ENCODE measurements around the gene KIF22. TPM values are rescaled to one million over a fixed set of nuclear protein-coding genes. Genes with fewer than 3 reads are reported as not detected.

Gene KIF22
- total and polyA plus RNA-seq, 10 donors = 26.6 to 59.2 (median 39.0) TPM

DNA sequence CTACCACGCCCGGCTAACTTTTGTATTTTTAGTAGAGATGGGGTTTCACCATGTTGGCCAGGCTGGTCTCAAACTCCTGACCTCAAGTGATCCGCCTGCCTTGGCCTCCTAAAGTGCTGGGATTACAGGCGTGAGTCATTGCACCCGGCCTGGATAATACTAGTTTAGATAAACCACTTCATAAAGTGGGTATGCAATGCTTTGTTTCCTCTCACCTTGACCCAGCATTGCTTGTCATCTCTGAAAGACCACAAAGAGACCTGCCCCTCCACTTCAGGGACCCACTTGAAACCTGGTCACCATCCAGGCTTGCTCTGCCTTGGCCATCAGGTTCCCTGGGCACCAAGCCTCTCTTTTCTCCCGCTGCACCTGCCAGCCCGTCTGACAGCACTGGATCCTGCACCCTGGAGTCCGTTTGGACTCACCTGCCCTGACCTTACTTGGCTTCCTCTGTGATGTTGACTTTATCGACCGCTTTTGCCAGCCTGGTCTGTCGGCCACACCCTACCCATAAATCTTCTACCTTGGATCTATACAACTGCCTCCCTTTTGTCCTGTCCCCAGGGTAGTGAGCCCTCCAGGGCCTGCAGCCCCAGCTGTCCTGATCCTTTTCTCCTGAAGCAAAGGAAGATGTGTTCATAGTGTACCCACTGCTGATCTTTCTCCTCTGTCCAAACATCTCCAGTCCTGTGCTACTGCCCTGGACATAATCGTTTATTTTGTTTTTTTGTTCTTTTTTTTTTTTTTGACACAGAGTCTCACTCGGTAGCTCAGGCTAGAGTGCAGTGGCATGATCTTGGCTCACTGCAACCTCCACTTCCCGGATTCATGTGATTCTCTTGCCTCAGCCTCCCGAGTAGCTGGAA, 25.2 kb upstream of the KIF22 start:
- WGBS, 5 donors = 74 to 79% (median 76%) methylated on average over 15 of the region's 15 CpGs
- no peak for DNase-seq
- Histone ChIP-seq H3K36me3 (no peaks in the 10 kb centered on the region), H3K9me3 (no peaks in the 10 kb centered on the region), H3K27me3 (replicated peaks in 1 of 7) (peaks cover 0 to 6% (median 0%) of the 10 kb centered on the region in 7 donors), H3K4me1 (peaks cover 0 to 6% (median 0%) of the 10 kb centered on the region in 6 donors), H3K4me3 (no peak overlapping the region), H3K27ac (no peak overlapping the region)
- TF ChIP-seq POLR2AphosphoS5 (IDR thresholded peaks at IDR 0.05) = no peak
- TF ChIP-seq, protein P1, sequence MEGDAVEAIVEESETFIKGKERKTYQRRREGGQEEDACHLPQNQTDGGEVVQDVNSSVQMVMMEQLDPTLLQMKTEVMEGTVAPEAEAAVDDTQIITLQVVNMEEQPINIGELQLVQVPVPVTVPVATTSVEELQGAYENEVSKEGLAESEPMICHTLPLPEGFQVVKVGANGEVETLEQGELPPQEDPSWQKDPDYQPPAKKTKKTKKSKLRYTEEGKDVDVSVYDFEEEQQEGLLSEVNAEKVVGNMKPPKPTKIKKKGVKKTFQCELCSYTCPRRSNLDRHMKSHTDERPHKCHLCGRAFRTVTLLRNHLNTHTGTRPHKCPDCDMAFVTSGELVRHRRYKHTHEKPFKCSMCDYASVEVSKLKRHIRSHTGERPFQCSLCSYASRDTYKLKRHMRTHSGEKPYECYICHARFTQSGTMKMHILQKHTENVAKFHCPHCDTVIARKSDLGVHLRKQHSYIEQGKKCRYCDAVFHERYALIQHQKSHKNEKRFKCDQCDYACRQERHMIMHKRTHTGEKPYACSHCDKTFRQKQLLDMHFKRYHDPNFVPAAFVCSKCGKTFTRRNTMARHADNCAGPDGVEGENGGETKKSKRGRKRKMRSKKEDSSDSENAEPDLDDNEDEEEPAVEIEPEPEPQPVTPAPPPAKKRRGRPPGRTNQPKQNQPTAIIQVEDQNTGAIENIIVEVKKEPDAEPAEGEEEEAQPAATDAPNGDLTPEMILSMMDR (IDR thresholded peaks at IDR 0.05 in 8 of 11, conservative IDR thresholded peaks at IDR 0.05 in 3 of 11) = no peak
- intact Hi-C loops (cut with DNase I; ENCODE audit: low total_unique reads) = no loop called here

DNA sequence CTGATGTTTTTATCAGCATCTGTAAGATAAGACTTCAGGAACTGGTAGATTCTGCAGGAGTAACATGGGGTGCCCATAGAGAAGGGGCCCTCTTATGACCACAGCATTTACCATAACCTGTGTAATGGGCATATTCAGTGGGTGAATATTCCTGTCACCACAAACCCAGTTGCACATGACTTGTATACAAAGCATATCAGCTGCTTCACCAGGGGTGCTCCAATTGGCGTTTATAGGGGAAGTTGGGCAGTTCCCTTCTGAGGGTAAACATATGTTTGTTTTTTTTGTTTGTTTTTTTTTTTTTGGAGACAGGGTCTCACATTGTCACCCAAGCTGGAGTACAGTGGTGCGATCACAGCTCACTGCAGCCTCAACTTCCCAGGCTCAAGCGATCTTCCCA, 24.0 kb upstream of the KIF22 start:
- WGBS, 5 donors = 77 to 86% (median 82%) methylated on average over 3 of the region's 3 CpGs
- no peaks in the 10 kb centered on the region for H3K27me3 ChIP-seq (replicated peaks in 1 of 7)

DNA sequence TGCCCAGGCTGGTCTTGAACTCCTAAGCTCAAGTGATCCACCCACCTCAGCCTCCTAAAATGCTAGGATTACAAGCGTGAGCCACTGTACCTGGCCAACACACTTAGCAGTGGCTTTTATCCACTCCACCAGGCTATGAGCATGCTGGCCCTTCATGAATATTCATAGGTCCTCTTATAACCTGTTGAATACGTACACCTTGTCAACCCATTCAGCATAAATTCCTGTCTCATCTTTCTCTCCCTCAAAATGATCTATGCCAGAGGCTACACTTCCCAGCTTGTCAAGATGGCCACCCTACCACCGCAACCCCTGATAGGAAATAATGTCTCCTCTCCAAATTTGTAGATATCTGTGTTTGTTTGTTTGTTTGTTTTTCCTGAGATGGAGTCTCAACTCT, 23.5 kb upstream of the KIF22 start:
- TF ChIP-seq POLR2A (IDR thresholded peaks at IDR 0.05) = no peak
- TF ChIP-seq POLR2AphosphoS5 (IDR thresholded peaks at IDR 0.05) = no peak
- TF ChIP-seq, protein P1 (IDR thresholded peaks at IDR 0.05 in 8 of 11, conservative IDR thresholded peaks at IDR 0.05 in 3 of 11) = no peak
- no peak for DNase-seq
- Histone ChIP-seq H3K27me3 (replicated peaks in 1 of 7) (no peaks in the 10 kb centered on the region), H3K36me3 (no peaks in the 10 kb centered on the region), H3K27ac (no peak overlapping the region), H3K9me3 (no peaks in the 10 kb centered on the region), H3K4me3 (no peak overlapping the region), H3K4me1 (peaks cover 0 to 15% (median 0%) of the 10 kb centered on the region in 6 donors)
- intact Hi-C loops (cut with DNase I; ENCODE audit: low total_unique reads) = no loop called here
- 90 to 98% (median 93%) methylated on average over 3 of the region's 3 CpGs for WGBS, 5 donors

More for the DNA sequence above, 24.0 kb upstream of the KIF22 start:
- TF ChIP-seq, protein P1 (IDR thresholded peaks at IDR 0.05 in 8 of 11, conservative IDR thresholded peaks at IDR 0.05 in 3 of 11) = no peak
- TF ChIP-seq POLR2AphosphoS5 (IDR thresholded peaks at IDR 0.05) (no peak), POLR2A (IDR thresholded peaks at IDR 0.05) (no peak)
- DNase-seq = no peak
- Histone ChIP-seq H3K4me3 (no peak overlapping the region), H3K27ac (no peak overlapping the region), H3K9me3 (no peaks in the 10 kb centered on the region), H3K4me1 (peaks cover 0 to 12% (median 0%) of the 10 kb centered on the region in 6 donors), H3K36me3 (no peaks in the 10 kb centered on the region)
- intact Hi-C loops (cut with DNase I; ENCODE audit: low total_unique reads) = no loop called here

DNA sequence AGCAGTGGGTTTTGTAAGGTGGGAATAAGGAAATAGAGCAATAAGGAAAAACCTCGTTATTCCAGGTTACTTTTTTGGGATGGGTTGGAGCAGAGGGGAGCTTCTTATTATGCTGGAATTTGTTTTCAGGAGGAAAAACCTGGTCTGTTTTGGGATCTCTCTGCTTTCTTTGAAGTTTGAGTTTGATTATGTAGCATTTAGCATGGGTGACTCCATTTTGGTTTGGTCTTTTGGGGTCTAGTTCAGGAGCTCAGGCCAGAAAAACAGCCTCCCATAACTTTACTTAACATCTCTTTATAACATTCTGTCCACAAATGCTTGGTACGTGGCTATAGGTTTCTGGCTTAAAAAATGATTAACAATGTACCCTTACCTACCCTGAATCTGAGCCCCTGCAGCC, 21.0 kb upstream of the KIF22 start:
- Histone ChIP-seq H3K27me3 (replicated peaks in 1 of 7) (no peaks in the 10 kb centered on the region), H3K36me3 (no peaks in the 10 kb centered on the region), H3K9me3 (no peaks in the 10 kb centered on the region), H3K4me1 (peaks cover 0 to 16% (median 0%) of the 10 kb centered on the region in 6 donors), H3K4me3 (no peak overlapping the region), H3K27ac (no peak overlapping the region)
- WGBS, 5 donors = 74 to 86% (median 79%) methylated on average over 2 of the region's 2 CpGs
- DNase-seq = no peak
- no peak for TF ChIP-seq POLR2AphosphoS5 (IDR thresholded peaks at IDR 0.05)
- TF ChIP-seq, protein P1 (IDR thresholded peaks at IDR 0.05 in 8 of 11, conservative IDR thresholded peaks at IDR 0.05 in 3 of 11) = no peak
- no peak for TF ChIP-seq POLR2A (IDR thresholded peaks at IDR 0.05)
- intact Hi-C loops (cut with DNase I; ENCODE audit: low total_unique reads) = no loop called here

Measured in spleen (tissue), 11 donors.